ENCODE results near the gene KIF5A.

- TF ChIP-seq POLR2A (IDR thresholded peaks at IDR 0.05; ENCODE audit: low read depth, low read length), result no peak
- TF ChIP-seq TAF1 (IDR thresholded peaks at IDR 0.05; ENCODE audit: borderline replicate concordance, low read depth, low read length), result no peak
Measured at GRCh38 chr12:57613427-57614109, 63.7 kb downstream of the KIF5A start.

All from GM12892 (cell line).